DMS 273 (cell line): ENCODE data around the gene ETNK1.
"Not testable (repeated sequence)": the region's sequence is repeated elsewhere in the genome, so short reads cannot be mapped to it uniquely, and the experiment has no call there.

Source experiments
- DNase-seq: peaks from one replicate; lab custom pipeline; 2025; ENCODE audit not compliant: unreplicated experiment; lab: John Stamatoyannopoulos, UW

The ETNK1 gene

DNA sequence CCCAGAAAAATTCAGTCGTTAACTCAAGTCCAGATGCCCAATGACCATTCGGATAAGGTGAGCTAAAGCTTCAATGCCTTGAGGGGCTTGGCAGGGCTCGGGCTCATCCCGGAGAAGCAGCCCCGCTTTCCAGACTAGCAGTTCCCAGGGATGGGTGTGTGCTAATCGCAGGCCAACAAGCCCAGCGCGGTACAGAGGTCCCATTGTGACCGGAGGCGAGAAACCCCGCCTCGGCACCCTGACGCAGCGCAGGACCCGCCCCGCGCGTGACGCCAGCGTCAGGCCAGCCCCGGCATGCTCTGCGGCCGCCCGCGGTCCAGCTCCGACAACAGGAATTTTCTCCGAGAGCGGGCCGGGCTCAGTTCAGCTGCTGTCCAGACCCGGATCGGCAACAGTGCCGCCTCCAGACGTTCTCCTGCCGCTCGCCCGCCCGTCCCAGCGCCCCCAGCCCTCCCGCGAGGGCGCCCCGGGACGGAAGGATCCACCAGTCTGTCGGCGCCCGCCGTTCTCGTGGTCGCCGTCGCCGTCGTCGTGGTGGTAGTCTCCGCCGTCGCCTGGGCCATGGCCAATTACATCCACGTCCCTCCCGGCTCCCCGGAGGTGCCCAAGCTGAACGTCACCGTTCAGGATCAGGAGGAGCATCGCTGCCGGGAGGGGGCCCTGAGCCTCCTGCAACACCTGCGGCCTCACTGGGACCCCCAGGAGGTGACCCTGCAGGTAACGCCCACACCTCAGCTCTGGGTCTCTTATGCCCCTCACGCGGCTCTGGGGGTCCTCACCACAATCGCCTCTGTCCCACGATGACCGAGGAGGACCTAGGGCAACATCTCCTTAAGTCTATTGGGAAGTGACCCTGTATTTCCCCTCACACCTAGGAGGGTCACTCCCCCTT, at the start of gene ETNK1:
Gene ETNK1, plus strand, starts transcription at position 302 of the 892 bp plus-strand sequence. Its CDS starts 260 bp downstream, at position 562.
- DNase-seq = peak; percentile 89

DNA sequence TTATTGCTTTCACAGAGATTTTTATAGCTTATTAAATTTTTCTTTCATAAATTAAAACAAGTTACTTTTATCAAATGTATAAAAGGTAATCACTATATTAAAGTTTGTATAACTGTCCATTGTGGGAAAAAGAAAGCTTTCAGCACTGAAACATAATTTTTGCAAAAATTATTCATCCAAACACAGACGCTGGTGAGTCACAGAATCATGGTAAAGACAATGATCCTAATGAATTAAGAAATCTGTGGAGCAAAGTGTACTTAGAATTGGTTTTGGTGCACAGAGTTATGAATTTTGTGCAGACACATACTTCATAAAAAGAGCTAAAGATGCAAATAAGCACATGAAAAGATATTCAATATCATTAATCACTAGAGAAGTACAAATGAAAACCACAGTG, 48.9 kb upstream of the ETNK1 start:
- no peak for DNase-seq

- DNase-seq = no peak
These were observed 48.5 kb upstream of the ETNK1 start for GRCh38 chr12:22576473-22576872.

GRCh38 chr12:22577667-22578066, 47.3 kb upstream of the ETNK1 start:
- DNase-seq = no peak

DNA sequence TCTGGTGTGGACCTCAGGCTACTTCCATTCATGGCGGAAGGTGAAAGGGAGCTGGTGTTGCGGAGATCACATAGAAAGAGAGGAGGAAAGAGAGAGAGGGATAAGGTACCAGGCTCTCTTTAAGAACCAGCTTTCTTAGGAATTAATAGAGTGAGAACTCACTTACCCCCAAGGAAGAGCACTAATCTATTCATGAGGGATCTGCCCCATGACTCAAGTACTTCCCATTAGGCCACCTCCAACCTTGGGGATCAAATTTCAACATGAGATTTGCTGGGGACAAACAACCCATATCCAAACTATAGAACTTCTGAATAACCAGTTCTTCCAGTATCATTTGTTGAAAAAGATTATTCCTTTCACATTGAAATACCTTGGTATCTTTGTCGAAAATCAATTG, 46.6 kb upstream of the ETNK1 start:
- DNase-seq = no peak

GRCh38 chr12:22588817-22589216, 36.2 kb upstream of the ETNK1 start:
- DNase-seq = no peak

DNA sequence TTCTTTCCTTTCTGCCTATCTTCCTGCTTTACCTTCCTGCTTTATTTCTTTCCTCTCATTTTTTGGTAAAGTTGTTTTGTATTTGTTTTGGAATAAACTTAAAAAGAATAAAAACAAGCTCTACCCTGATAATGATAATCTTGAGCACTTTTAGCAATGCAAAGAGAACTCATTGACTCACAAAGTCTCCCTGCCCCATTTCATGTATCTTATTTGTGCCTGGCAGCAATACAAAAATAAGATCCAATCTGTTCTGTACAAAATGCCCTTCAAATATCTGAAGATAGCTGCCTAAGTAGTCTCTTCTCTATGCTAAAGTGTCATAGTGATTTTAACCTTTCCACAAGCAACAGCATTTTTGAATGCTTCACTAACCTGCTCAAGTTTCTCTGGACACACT, 31.1 kb upstream of the ETNK1 start:
- DNase-seq = no peak

DNA sequence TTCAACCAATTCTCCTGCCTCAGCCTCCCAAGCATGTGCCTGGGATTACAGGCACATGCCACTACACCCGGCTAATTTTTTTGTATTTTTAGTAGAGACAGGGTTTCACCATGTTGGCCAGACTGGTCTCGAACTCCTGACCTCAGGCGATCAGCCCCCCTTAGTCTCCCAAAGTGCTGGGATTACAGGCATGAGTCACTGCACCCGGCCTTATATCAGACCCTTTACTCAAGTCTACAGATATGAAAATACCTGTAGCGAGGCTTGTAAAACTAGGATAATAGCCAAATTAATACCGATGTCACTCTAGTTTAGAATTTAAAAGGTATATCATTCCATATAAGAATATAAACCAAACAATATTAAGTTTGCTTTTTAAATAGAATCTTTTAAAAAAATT, 27.4 kb upstream of the ETNK1 start:
- DNase-seq = not testable (repeated sequence)

DNA sequence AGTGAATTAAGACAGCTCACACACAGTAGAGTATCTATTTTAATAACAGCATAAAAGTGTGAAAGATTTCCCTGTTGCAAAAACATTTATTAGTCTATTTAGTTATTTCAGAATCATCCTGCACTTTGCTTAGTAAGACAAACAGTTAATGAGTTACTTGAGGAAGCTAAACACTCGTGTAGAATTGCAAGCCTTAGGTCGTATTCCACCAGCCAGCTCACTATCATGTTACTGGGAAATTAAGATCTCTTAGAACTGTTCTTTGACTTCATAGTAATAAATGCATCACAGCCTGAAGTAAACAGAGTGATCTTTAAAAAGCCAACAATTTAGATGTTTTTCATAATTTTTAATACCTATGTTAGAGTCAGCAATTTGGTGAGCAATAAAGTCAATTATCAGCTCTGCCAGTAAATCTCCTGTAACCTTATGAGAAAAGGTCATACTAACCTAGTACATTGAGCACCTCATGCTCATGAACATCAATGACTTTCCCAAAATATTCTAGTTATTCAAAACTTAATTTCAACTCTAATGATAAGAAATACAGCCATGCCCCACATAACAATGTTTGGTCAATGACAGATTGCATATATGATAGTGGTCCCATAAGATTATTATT, 26.7 kb upstream of the ETNK1 start:
- no peak for DNase-seq

GRCh38 chr12:22598763-22599161, 26.2 kb upstream of the ETNK1 start:
- DNase-seq = no peak

- DNase-seq = no peak
These were observed 24.8 kb upstream of the ETNK1 start for GRCh38 chr12:22600181-22600580.

DNA sequence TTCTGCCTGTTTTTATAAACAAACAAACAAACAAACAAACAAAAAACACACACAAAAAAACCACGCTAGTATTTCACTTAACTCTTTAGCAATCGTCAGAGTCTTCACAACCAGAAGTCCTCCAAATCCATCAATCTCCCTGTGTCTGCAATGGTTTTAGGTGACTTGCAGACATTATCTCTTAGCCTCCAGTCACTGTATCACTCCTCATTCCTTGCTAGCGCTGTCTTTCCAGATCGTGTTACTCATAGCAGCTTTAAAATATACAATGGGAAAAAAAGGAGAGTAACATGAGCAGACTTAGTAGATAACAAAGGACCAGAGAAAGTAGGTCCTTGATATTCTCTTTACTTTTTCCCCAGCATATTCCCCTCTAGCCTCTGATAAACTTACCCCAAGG, 15.5 kb upstream of the ETNK1 start:
- DNase-seq = no peak

- DNase-seq = no peak
These were observed 14.8 kb upstream of the ETNK1 start for GRCh38 chr12:22610131-22610530.

GRCh38 chr12:22612822-22613221, 12.1 kb upstream of the ETNK1 start:
- DNase-seq = not testable (repeated sequence)

- DNase-seq = no peak
These were observed 8.9 kb upstream of the ETNK1 start for GRCh38 chr12:22615963-22616501.

DNA sequence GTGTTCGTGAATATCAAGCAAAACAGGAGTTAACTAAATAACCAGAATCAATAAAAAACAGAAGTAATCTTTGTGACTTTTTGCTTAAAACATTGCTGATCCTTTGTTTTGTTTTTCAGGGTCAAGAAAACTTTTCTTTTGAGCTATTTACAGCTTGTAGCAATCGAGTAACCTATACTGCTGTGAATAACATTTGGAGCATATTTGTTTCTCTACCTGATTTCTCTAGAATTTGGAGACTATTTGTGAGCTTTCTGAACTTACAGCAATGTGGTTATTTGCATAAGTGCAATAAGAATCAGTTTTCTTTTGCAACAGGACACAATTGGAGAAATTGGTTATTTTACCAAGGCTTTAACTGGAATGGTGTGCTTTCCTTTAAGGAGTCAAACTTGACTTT, 7.3 kb upstream of the ETNK1 start:
- DNase-seq = no peak

- no peak for DNase-seq
These were observed 462 bp upstream of the ETNK1 start for GRCh38 chr12:22624548-22624869.

DNA sequence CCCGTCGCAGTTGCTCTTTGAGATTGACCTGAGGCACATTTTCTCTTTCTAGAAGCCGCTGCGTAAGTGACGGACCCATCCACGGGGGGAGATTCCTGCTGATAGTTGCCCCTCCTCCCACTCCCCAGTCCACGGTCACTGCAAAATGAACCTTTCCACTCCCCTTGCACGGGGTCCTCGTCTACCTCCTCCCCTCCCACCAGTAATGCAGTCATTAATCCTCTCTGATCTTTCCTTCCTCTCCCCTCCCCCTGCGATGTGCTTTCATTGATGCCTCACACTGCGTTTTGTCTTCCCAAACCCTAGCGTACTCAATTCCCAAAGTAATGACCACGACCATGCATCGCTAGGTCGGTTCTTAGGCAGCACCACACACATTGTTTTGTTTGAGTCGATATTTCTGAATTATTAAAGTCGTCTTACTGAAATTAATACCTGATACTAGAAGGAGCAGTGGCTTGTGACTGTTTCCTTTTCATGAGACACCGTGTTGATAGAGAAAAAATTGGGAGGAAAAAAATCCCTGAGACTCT, 857 bp downstream of the ETNK1 start:
- peak; percentile 52 for DNase-seq

- DNase-seq = peak; percentile 33
These were observed 1.4 kb downstream of the ETNK1 start for GRCh38 chr12:22626406-22626805.

DNA sequence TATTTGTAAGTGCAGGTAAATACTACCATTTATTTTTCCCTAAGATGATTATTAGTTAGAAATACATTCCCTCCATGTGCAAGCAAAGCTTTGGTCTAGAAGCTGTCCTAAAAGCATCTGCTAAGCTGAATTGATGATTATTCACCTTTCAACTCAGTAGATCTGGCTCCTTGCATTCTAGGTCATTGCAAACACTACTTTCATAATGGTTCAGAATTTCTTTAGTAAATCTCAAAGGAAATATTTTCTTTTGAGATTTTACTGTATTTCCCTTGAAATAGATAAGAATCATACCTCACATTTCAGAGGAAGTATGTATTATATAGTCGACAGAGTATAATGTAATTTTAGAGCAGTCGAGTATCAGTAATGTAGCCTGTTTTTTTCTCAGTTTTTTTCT, 2.4 kb downstream of the ETNK1 start:
- DNase-seq = no peak

GRCh38 chr12:22628228-22628627, 3.3 kb downstream of the ETNK1 start:
- DNase-seq = no peak

DNA sequence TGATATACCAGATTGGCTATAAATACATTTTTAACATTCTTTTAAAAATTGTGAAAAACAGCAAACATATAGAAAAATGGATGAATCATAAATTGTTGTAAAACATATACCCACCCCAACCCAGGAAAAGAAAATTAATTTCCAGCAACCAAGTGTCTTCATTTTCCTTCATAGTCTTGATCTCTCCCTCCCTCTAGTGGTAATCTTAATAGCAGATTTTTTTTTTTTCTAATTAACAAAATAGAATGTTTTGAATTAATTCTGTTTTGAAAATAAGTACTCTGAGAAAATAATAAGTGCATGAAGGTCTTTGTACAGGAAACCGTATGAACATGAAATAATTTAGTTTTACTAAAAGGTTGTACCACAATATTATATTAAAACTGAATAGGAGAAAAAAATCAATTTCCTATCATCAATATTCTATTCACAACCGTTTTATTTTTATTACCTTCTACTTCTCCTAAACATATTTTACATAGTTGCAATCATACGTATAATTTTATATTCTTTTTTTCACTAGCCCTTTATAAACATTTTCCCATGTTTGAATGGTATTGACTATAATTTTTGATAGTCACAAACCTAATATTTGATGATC, 7.0 kb downstream of the ETNK1 start:
- peak; percentile 11 for DNase-seq
